Measurements from ENCODE around the gene RNF183.
"Not testable (repeated sequence)": the region's sequence is repeated elsewhere in the genome, so short reads cannot be mapped to it uniquely, and the experiment has no call there.

RNF183 gene

DNA sequence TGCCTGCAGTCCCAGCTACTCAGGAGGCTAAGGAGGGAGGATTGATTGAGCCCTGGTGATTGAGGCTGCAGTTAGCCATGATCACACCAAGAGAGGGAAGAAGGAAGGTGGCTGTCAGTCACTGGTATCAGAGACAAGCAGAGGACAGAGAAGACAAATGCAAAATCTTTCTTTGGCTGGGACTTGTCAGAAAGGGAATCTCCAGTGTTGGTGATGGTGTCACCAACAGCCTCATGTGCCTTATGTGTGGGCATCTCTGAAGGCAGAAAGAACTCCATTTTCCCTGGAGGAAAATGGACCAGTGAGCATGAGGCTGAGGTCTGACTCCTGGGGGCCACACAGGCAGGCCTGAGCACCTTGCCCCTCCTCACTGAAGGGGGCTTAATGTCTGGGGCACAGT lies 12.1 kb upstream of the RNF183 start:
- DNase-seq, result no peak

DNA sequence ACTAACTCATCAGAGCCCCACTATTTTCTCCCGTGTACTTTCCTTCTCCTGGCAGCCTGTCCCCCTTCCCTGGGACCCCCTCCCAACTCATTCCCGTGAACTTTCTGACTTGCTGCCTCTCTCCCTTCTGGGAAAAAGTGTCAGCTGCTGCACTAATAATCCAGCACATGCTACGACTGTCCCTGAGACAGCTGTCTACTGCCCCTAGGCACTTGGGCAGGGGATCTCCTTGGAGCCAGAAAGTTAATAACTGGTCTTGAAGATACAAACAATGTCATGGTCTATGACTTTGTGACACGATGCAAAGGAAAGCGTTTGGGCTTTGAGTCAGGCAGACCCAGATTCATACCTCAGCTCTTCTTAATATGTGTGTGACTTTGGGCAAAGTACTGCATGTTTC lies 10.1 kb upstream of the RNF183 start:
- peak; percentile 53 for DNase-seq

DNA sequence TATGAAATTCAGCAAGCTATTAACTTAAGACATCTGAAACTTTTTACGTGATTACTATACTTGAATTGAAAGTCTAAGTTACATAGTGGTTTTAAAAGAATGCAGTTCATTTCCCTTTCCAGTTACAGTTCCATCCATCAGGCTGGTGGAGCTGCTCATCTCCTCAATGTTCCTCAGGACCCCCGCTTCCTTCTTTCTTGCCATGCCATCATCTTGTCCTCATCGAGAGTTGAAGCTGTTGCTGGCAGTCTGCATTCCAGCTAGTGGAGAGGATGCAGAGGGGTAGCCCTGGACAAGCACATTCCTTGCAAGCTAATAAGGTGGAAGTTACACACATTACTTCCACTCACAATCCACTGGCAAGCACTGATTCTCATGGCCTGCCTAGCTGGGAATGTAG lies 8.8 kb upstream of the RNF183 start:
- no peak for DNase-seq

DNA sequence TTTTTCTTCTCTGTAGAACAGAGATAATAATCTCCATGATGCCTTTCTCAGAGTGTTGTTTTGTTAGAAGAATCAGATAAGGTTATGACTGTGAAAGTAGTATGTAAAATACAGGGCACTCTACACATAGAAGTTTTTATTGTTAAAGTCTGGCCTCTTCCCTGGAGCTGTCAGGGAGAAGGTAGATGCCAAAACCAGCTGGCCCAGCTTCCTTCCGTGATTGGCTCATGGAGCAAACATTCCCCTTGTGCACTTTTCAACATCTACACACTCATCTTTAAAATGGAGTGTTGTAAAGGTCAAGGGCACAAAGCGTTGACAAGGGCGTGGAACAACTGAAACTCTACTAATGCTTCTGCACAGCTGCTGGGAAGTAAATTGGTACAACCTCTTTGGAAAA lies 7.4 kb upstream of the RNF183 start:
- DNase-seq, result no peak

DNA sequence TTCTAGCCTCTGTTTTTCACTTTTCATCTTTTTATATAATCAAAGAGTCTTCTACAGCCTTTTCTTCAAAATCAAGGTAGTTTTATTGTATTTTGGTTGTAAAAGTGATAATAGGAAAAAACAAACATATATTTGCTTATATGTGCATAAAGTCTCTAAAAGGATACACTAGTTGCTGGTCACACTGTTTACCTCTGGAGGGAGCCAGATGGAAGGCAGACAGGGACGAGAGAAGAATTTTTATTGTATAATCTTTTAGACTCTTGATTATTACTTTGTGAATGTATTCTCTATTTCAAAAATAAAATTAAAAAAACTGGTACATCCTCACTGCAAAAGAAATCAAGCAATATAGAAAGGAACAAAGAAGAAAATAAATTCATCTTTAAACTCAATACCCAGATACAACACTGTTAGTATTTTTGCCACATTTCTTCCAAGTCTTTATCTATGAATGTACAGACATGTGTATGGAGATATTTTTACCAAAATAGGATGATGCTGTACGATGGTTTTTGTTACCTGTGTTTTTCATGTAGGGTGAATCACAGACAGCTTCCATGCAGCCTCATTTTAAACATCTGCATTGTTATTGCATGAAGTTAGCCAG lies 6.1 kb upstream of the RNF183 start:
- peak; percentile 67 for DNase-seq

DNA sequence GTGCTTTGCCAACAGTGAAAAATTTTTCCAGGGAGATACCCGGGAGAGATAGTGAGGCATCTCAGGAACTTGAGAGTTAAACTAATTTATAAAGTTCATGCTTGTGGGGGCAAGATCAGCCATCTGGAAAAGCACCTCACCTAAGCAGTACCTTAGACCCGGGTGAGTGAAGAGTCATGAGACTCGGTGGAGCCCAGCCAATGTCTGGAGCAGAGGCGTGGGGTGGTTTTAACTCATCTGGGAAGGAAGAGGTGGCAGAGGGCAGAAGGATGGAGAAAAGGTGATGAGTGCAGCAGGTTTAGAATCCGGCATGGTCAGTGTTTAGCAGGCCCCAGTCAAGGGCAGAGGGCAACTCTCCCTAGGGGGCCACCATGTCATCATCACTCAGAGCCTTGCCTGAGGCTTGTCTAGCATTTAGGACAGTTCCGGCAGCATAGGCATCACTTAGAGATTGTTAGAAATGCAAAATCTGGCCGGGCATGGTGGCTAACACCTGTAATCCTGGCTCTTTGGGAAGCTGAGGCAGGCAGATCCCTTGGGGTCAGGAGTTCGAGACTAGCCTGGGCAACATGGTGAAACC lies 4.3 kb upstream of the RNF183 start:
- DNase-seq, result no peak

DNA sequence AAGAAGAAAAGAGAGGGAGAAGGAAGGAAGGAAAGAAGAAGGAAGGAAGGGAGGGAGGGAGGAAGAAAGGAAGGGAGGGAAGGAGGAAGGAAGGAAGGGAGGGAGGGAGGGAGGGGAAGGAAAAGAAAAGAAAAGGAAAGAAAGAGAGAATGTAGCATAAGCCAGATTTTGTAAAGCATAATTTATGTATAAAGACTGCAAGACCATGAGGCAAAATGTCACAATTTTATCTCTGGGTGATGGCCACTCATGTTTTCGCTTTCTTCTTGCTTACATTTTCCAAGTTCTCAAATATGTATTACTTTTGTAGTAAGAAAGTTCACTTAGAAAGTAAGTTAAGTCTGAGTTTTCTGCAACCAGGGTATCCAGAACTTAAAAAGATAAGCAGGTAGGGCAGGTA lies 3.4 kb upstream of the RNF183 start:
- no peak for DNase-seq

DNA sequence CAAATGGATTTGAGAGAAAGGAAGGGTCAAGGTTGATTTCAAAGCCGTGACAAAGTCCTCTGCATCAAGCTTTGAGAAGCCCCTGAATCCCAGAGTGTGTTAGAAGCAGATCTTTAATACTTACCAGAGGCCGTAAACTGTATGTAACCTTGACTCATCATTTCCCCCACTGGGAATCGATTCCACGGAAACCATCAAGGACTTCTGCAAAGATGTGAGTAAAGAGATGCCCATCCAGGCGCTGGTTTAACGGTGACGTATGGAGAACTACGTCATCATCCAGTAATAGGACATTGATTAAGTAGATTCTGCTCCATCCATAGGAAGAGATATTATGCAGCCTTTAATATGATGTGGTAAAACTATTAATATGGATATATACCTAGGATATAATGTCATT lies 1.6 kb downstream of the RNF183 start:
- peak; percentile 17 for DNase-seq

DNA sequence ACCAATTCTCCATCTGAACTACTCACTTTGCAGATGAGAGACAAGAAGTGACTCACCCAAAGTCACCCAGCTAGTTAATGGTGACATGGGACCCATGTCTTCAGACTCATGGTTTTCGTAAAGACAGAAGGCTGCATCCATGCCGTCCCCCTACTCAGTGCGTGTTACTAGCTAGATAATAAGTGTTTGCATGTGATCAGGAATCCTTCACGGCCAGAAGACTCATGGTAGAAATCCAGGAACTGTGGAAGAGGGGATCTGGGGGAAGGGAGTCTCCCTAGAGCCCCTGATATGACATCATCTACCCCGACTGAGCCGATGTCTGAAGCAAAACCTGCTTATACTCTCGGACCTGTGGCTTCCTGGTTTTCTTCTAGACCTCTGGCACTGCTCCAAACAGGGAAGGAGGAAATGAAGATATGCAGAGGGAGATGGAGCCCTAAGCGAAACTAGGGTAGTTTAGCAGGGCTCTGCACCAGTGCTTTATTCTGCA lies 3.3 kb downstream of the RNF183 start:
- peak; percentile 93 for DNase-seq

DNA sequence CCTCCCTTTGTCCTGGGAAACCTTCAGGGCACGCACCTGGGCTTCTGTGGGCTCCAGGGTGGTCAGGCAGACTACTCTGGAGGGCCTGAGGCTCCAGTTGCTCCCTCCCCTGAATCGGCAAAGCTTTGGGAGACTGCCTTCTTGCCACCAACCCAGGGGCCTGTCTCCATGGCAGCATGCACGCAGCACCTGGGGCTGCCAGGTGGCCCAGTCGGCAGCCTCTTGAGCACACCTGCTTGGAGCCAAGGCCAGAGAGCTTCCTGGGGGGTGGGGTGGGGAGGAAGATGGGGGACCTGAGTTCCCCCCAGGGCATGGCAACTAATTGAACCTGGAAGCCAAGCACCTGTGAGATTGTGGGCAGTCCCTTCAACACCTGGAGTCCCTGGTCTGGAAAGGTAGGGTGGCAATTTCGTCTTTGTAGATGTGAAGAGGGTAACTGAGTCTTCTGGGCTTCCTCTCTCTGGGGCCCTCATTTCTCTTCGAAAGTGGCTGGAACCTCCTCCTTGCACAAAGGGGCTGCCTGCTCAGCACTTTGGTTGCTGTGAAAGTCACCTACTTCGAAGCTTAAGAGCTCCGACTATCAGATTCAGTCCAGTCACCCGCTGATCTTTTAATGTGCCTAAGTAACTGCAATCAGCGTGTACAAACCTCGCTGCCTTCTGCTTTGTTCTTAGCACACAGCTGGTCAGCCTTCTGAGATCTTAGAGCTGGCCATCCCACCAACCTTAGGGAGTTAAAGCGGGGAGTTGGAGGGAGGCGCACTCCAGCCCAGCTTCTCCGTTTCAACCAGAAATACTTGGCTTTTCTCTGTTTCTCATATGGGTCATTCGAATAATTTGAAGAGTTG lies 4.0 kb downstream of the RNF183 start:
- DNase-seq, result peak; percentile 99

DNA sequence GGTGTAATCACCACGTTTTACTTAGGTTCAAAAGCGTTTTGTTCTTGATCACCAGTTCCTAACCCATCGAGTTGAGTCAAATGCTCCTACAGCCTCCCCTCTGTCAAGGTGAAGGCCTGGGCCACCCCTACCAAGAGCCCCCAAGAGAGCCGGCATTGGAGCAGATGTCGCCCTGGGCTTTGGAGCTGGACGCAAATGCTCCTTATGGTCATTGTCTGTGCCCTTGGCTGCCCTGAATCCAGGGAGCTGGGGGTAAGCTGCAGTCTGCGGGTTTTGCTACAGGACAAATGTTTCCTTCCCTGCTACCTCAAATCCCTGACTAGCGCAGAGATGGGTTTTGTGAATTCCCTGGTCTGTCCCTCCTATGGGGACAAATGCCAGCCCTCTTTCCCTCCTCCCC lies 4.9 kb downstream of the RNF183 start:
- peak; percentile 61 for DNase-seq

DNA sequence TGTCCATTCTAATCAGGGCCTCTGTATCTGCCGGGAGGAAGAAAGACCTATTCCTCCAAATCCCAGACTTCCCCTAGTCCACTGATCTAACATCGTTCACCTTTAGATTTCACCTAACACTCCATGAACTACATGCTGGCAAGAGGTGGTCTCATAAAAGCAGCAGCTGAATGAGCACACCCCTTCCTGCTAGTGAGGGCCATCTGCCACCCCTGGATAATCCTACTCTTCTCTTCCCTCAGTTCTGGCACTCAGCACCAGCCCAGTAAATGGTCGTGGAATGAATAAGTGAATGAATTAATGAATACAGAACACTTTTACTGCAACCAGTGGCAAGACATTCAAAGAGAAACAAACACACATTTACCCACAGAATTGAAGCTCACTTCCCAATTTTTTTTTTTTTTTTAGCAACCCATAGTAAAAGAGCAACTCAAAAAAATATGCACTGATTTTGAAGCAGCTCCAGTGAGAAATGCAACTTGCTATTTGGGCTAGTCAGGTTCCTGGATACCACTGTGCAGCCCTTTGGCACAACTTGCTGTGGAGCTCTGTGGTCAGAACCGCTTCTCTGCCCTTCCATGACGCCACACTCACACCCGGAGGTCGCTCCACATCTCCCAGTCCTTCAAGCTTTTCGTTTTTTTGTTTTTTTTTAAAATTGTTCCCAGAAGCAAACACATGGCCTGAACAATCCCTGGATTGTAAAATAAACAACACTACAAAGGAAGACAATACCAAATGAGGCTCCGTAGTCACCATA lies 6.2 kb downstream of the RNF183 start:
- DNase-seq, result peak; percentile 50

DNA sequence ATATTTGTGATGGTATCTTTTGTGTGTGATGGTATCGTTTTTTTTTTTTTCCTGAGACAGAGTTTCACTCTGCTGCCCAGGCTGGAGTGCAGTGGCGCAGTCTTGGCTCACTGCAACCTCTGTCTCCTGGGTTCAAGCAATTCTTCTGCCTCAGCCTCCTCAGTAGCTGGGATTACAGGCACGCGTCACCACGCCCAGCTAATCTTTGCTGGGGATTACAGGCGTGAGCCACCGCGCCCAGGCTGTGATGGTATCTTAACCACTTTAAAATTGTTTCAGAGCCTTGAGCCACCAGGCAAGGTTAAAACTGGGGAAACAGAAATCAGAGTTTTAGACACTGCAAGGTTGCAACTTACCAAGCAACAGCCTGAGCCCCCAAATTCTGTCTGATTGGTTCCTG lies 6.9 kb downstream of the RNF183 start:
- DNase-seq, result not testable (repeated sequence)

DNA sequence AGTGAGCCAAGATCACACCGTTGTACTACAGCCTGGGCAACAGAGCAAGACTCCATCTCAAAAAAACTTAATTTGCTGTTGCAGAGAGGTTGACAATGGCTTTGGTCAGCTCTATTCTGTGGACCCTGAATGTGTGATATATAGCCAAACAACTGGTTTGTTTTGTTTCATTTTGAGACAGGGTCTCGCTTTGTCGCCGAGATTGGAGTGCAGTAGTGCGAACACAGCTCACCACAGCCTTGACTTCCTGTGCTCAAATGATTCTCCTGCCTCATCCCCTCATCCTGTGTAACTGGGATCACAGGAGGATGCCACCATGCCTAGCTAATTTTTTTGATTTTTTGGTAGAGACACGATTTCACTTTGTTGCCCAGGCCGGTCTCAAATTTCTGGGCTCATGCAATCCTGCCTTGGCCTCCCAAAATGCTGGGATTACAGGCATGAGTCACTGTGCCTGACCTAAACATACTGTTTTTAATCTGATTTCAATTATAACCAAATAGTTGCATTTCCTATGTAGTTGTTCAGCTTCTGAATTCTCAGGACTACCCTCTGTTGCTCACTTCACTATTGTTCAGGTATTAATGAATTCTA lies 9.8 kb downstream of the RNF183 start:
- no peak for DNase-seq

DNA sequence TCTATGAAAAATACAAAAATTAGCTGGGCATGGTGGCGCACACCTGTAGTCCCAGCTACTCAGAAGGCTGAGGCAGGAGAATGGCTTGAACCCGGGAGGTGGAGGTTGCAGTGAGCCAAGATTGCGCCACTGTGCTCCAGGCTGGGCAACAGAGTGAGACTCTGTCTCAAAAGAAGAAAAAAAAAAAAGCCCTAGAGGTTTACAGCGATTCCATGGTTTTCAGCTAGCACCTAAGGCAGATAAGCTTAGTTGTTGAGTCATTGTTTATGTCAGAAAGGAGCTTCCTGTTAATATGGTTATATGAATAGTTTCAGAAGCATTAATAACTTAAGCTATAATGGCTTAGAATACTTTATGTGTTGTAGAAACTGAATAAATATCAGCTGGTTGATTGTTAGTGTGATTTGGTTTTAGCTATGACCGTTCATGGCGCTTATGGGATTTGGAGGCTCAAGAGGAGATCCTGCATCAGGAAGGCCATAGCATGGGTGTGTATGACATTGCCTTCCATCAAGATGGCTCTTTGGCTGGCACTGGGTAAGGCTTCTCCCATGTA lies 13.0 kb downstream of the RNF183 start:
- no peak for DNase-seq

DNA sequence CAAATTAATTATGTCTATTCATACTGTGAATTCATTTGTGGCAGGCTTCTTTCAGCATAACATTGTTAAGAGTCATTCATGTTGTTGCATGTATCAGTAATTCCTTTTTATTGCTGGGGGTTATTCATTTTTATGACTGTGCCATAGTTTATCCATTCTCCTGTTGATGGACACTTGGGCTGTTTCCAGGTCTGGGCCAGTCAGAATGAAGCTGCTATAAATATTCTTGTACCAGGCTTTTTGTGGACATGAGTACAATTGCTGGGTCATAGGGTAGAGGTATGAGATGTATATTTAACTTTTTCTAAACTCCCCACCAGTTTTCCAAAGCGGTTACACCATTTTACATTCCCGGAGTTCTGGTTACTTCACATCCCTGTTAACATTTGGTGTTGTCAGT lies 14.1 kb downstream of the RNF183 start:
- DNase-seq, result no peak

DNA sequence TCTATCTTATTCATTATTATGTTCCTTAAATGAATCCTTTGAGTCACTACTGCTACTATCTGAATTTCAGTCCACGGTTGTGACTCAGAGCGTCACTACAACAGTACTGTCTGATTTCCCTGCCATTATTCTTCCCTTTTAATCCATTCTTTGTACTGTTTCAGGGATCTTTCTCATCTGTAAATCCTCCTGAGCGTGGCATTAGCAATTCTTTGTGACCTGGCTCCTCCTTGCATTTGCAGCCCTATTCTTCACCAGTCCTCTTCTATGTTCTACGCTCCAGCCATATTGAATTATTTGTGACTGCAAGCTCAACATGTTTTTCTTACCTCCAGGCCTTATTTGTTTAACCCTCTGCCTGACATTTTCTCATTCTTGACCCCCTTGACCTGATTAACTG lies 21.8 kb downstream of the RNF183 start:
- DNase-seq, result no peak

DNA sequence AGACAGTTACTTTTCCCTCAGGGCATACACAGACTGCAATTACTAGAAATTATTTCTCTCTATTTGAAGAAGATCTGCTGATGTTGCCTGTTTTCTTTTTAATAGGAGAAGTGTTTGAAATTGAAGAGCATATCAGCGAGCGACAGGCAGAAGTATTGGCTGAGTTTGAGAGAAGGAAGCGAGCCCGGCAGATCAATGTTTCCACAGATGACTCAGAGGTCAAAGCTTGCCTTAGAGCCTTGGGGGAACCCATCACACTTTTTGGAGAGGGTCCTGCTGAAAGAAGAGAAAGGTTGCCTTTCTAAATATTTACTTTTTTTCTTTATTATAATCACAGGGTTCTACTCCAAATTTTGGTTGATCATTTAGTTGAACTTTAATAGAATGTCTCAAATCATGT lies 24.3 kb downstream of the RNF183 start:
- DNase-seq, result no peak

DNA sequence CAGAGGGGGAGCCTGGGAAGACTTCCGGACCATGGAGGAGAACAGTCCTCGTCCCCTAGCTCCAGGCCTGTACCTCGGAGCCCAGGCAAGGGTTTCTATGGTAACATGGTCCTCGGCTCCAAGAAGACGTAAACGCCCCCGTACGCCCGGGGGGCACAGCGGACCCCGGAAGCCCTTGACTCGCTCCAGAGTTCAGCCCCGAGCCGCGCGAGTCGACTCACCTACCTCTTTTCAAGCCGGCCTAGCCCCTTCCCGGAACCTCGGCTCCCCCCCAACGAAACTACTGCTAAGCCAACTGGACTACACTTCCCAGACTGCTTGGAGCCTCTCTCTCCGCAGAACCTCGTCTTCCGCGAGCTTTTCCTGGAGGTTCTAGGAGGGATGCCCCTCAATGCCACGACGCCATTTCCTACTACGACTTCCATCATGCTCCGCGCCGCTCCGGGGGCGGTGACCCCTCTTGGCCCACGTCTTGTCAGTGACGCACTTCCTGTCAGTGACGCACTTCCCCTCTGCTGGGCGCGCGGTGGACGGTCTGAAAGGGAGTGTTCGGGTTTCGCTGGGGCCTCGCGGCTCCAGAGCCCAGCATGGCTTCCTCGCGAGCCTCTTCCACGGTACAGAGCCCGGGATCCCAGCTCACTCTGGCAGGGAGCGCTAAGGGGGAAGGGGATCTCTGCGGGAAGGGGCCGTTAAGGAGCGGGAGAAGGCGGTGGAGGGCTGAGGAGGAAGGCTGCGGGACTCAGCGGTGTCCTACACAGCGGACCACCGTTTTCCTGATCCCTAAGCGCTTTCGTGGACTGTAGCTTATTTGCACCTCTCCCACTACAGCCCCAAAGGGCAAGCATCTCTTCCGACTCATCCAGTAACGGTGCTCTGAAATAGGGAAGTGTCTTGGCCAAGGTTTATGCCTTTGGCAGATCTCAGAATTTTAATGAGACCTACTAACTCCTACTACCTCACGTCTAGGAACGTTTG lies 27.7 kb downstream of the RNF183 start, which contains the start of the genes CDC26 and PRPF4:
CDC26 (minus strand) TSS at position 416 of the 975 bp plus-strand sequence. CDS start 3,065 bp downstream, outside the sequence.
PRPF4 (plus strand) TSS at position 502 of the 975 bp plus-strand sequence; CDS start at position 588, 86 bp downstream.
- peak; percentile 100 for DNase-seq

DNA sequence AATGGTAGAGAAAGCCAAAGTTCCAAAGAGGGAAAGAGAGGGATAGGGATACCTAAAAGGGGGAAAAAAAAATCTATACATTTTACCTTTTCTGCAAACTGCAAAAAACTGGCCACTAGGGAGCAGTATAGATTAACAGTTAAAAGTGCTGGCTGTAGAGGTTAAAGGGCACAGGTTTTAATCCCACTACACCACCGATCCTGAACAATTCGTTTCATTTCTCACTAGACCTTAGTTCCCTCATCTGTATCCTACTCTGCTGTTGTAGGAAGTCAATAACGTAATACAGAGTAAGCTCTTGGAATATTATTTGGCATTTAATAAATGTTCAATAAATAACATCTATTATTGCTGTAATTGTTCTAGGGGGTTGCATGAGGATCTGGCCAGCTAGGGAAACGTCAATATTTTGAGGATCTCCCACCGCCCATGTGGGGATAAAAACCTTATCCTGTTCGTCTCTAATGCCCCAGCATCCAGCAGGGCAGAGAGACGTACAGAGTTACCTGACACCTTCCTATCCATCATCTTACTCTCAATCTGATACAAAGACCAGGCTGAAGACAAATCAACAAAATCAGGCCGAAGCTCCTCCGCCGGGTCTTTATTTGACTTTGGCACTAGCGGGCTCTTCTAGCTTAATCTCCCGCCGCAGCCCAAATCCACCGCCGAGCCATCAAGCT lies 28.6 kb downstream of the RNF183 start:
- peak; percentile 85 for DNase-seq

All from NCI-H69 (cell line).